ENCODE measurements around the gene CARF.

Gene CARF

DNA sequence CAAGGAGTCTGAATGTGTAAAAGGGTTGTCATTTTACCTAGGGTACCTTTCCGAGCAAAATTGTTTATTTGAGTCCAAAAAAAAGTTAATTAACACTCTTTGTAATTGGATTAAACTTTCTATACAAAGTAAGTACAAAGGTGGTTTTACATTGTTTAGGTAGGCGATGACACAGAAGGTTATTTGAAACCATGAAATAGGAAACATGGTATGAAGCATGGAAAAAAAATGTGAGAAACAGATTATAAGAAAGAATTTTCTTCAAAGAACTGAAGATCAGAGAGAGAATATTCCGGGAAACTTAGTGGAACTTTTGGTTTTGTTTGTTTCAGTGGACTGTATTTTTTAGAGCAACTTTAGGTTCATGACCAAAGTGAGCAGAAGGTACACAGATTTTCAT, 32.7 kb downstream of the CARF start:
- TF ChIP-seq REST (IDR thresholded peaks at IDR 0.05; ENCODE audit: insufficient read depth in 1 of 2, low read depth in 2 of 2, low read length in 2 of 2) (no peak), SIN3A (IDR thresholded peaks at IDR 0.05; ENCODE audit: borderline replicate concordance, insufficient read depth, low read length) (no peak), TAF1 (IDR thresholded peaks at IDR 0.05; ENCODE audit: borderline replicate concordance, insufficient read depth, low read length) (no peak), FOXP2 (optimal IDR thresholded peaks at IDR 0.05; ENCODE audit: borderline replicate concordance, extremely low read depth, extremely low read length, insufficient read depth) (no peak), POLR2AphosphoS5 (IDR thresholded peaks at IDR 0.05; ENCODE audit: low read depth, low read length) (no peak)

GRCh38 chr2:202945497-202945896, 33.4 kb downstream of the CARF start:
- TF ChIP-seq SIN3A (IDR thresholded peaks at IDR 0.05; ENCODE audit: borderline replicate concordance, insufficient read depth, low read length): no peak
- TF ChIP-seq REST (IDR thresholded peaks at IDR 0.05; ENCODE audit: insufficient read depth in 1 of 2, low read depth in 2 of 2, low read length in 2 of 2): no peak
- TF ChIP-seq POLR2AphosphoS5 (IDR thresholded peaks at IDR 0.05; ENCODE audit: low read depth, low read length): no peak
- no peak for TF ChIP-seq TAF1 (IDR thresholded peaks at IDR 0.05; ENCODE audit: borderline replicate concordance, insufficient read depth, low read length)
- no peak for TF ChIP-seq FOXP2 (optimal IDR thresholded peaks at IDR 0.05; ENCODE audit: borderline replicate concordance, extremely low read depth, extremely low read length, insufficient read depth)

- TF ChIP-seq FOXP2 (optimal IDR thresholded peaks at IDR 0.05; ENCODE audit: borderline replicate concordance, extremely low read depth, extremely low read length, insufficient read depth) (no peak), POLR2AphosphoS5 (IDR thresholded peaks at IDR 0.05; ENCODE audit: low read depth, low read length) (no peak), TAF1 (IDR thresholded peaks at IDR 0.05; ENCODE audit: borderline replicate concordance, insufficient read depth, low read length) (no peak), SIN3A (IDR thresholded peaks at IDR 0.05; ENCODE audit: borderline replicate concordance, insufficient read depth, low read length) (no peak), REST (IDR thresholded peaks at IDR 0.05; ENCODE audit: insufficient read depth in 1 of 2, low read depth in 2 of 2, low read length in 2 of 2) (no peak)
These were observed 38.5 kb downstream of the CARF start for GRCh38 chr2:202950592-202950991.

GRCh38 chr2:202960524-202960923, 48.4 kb downstream of the CARF start:
- no peak for TF ChIP-seq FOXP2 (optimal IDR thresholded peaks at IDR 0.05; ENCODE audit: borderline replicate concordance, extremely low read depth, extremely low read length, insufficient read depth)
- no peak for TF ChIP-seq TAF1 (IDR thresholded peaks at IDR 0.05; ENCODE audit: borderline replicate concordance, insufficient read depth, low read length)
- TF ChIP-seq REST (IDR thresholded peaks at IDR 0.05; ENCODE audit: insufficient read depth in 1 of 2, low read depth in 2 of 2, low read length in 2 of 2): no peak
- no peak for TF ChIP-seq SIN3A (IDR thresholded peaks at IDR 0.05; ENCODE audit: borderline replicate concordance, insufficient read depth, low read length)

GRCh38 chr2:202963712-202964111, 51.6 kb downstream of the CARF start:
- no peak for TF ChIP-seq TAF1 (IDR thresholded peaks at IDR 0.05; ENCODE audit: borderline replicate concordance, insufficient read depth, low read length)
- TF ChIP-seq FOXP2 (optimal IDR thresholded peaks at IDR 0.05; ENCODE audit: borderline replicate concordance, extremely low read depth, extremely low read length, insufficient read depth): no peak
- no peak for TF ChIP-seq SIN3A (IDR thresholded peaks at IDR 0.05; ENCODE audit: borderline replicate concordance, insufficient read depth, low read length)

Measured in PFSK-1 (cell line).